ENCODE results near the gene SLC30A2. TPM values are rescaled to one million over a fixed set of nuclear protein-coding genes. Genes with fewer than 3 reads are reported as not detected.

SLC30A2 gene
- total RNA-seq, 4 donors from 2014 or later: 0.13 to 1.8 (median 0.42) TPM

GRCh38 chr1:26089125-26089524, 43.2 kb upstream of the SLC30A2 start:
- H3K4me3 ChIP-seq (ENCODE audit: low read depth, poor library complexity, severe bottlenecking): no peak overlapping the region
- intact Hi-C loops (cut with DNase I; ENCODE audit: low total_unique reads): no loop called here
- no peak for TF ChIP-seq CTCF (IDR thresholded peaks at IDR 0.05)
- no peak for TF ChIP-seq POLR2A (IDR thresholded peaks at IDR 0.05)
- WGBS, 2 donors: 91 to 94% methylated on average over 3 of the region's 3 CpGs
- DNase-seq (ENCODE audit: low spot score in 2 of 2): no peak

GRCh38 chr1:26084844-26085243, 38.9 kb upstream of the SLC30A2 start:
- TF ChIP-seq CTCF (IDR thresholded peaks at IDR 0.05): no peak
- no peak for TF ChIP-seq POLR2A (IDR thresholded peaks at IDR 0.05)
- intact Hi-C loops (cut with DNase I; ENCODE audit: low total_unique reads): no loop called here
- no peak for DNase-seq (ENCODE audit: low spot score in 2 of 2)
- WGBS, 2 donors: 85 to 89% methylated on average over 2 of the region's 2 CpGs
- H3K4me3 ChIP-seq (ENCODE audit: low read depth, poor library complexity, severe bottlenecking): no peak overlapping the region

- no peak overlapping the region for H3K4me3 ChIP-seq (ENCODE audit: low read depth, poor library complexity, severe bottlenecking)
- WGBS, 2 donors: 51 to 60% methylated on average over 2 of the region's 2 CpGs
- TF ChIP-seq CTCF (IDR thresholded peaks at IDR 0.05) (no peak), POLR2A (IDR thresholded peaks at IDR 0.05) (no peak)
- intact Hi-C loops (cut with DNase I; ENCODE audit: low total_unique reads): no loop called here
- DNase-seq (ENCODE audit: low spot score in 2 of 2): no peak
These were observed 38.2 kb upstream of the SLC30A2 start for GRCh38 chr1:26084091-26084561.

- 30 to 36% methylated on average over 5 of the region's 5 CpGs for WGBS, 2 donors
- no peak overlapping the region for H3K4me3 ChIP-seq (ENCODE audit: low read depth, poor library complexity, severe bottlenecking)
- TF ChIP-seq CTCF (IDR thresholded peaks at IDR 0.05): no peak
- no peak for TF ChIP-seq POLR2A (IDR thresholded peaks at IDR 0.05)
- intact Hi-C loops (cut with DNase I; ENCODE audit: low total_unique reads): no loop called here
- DNase-seq (ENCODE audit: low spot score in 2 of 2): no peak
These were observed 37.3 kb upstream of the SLC30A2 start for GRCh38 chr1:26083208-26083607.

GRCh38 chr1:26082020-26082350, 36.1 kb upstream of the SLC30A2 start:
- no peak overlapping the region for H3K4me3 ChIP-seq (ENCODE audit: low read depth, poor library complexity, severe bottlenecking)
- WGBS, 2 donors: 90% methylated on average over 3 of the region's 3 CpGs
- intact Hi-C loops (cut with DNase I; ENCODE audit: low total_unique reads): no loop called here
- DNase-seq (ENCODE audit: low spot score in 2 of 2): no peak
- TF ChIP-seq POLR2A (IDR thresholded peaks at IDR 0.05) (no peak), CTCF (IDR thresholded peaks at IDR 0.05) (no peak)

- WGBS, 2 donors: 81 to 82% methylated on average over 8 of the region's 8 CpGs
- DNase-seq (ENCODE audit: low spot score in 2 of 2): no peak
- intact Hi-C loops (cut with DNase I; ENCODE audit: low total_unique reads): no loop called here
- TF ChIP-seq CTCF (IDR thresholded peaks at IDR 0.05) (no peak), POLR2A (IDR thresholded peaks at IDR 0.05) (no peak)
- H3K4me3 ChIP-seq (ENCODE audit: low read depth, poor library complexity, severe bottlenecking): no peak overlapping the region
These were observed 35.5 kb upstream of the SLC30A2 start for GRCh38 chr1:26081267-26082019.
